Breast epithelium (tissue), 3 donors: ENCODE data around the gene SOST.

ENCODE experiments used
- CTCF ChIP-seq, 3 donors: fragments of 450-650 bp; IDR thresholded peaks; one replicate each; pipeline ENCODE4 v1.5.1; 2016 to 2017; ENCODE audit warnings: antibody characterized with exemption in 3 of 3, mild to moderate bottlenecking in 3 of 3, moderate library complexity in 3 of 3
- POLR2A ChIP-seq: fragments of 450-650 bp; IDR thresholded peaks from one replicate; pipeline ENCODE4 v1.6.1; 2016; ENCODE audit warnings: antibody characterized with exemption, mild to moderate bottlenecking, moderate library complexity
- POLR2AphosphoS5 ChIP-seq, 3 donors: sonication (generic); formaldehyde crosslinking; IDR thresholded peaks; one replicate each; pipeline ENCODE4 v1.6.1; 2017; ENCODE audit warnings: antibody characterized with exemption in 3 of 3

GRCh38 chr17:43720311-43721060, 38.1 kb downstream of the SOST start:
- TF ChIP-seq CTCF (IDR thresholded peaks at IDR 0.05): no peak
- TF ChIP-seq POLR2A: no peak
- peak; percentile 60 to 74 (median 72) for TF ChIP-seq POLR2AphosphoS5 (IDR thresholded peaks at IDR 0.05)
